ENCODE results near the gene EXOC3L4. TPM values are rescaled to one million over a fixed set of nuclear protein-coding genes. Genes with fewer than 3 reads are reported as not detected.

Gene EXOC3L4
- total RNA-seq, 3 donors from 2014 or later: not detected

DNA sequence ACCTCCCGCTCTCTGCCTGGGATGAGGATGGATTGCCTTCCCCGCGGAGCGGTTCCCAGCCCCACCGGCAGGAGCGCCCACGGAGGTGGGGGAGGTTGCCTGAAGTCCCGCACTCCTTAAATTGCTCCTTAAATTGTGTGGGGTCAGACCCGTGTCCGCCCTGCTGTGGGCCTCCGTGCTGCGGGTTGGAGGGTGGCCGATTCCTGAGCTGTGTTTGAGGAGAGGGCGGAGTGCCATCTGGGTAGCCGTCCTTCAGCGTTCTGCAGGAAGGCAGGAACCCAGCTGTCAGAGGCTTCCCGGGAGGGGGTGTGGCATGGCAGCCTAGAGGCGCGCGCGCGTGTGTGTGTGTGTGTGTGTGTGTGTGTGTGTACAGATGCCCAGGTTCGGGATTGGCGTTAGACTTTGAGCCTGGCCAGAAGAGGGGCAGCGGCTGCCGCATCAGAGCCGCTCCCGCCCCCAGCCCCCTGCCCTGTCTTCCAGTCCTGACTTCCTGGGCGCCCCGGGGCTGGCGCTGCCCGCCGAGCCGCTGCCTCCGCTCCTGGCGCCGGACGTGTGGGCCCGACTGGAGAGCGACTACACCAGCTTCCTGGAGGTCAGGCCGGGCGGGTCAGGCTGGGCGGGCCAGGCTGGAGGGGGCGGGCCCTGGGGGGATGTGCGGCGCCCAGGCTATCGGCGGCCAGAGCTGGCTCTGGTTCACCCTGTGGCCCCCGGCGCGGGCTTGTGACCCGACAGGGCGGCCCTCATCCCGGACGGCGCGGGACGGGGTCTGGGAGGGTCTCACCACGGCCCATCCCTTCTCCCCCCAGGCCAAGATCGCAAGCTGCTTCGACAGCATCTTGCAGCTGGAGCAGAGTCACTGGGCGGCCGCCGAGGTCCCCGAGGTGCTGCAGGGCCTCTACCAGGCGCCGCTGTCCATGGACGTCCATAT, 9.2 kb downstream of the EXOC3L4 start:
- peak overlapping the region; percentile 19 for H3K4me3 Mint-ChIP-seq
- DNase-seq: no peak
- no peak for ATAC-seq
- H3K9me3 Mint-ChIP-seq: no peaks in the 10 kb centered on the region
- no peaks in the 10 kb centered on the region for H3K36me3 Mint-ChIP-seq (ENCODE audit: insufficient read depth)
- peaks cover 53% of the 10 kb centered on the region for H3K27me3 Mint-ChIP-seq (ENCODE audit: low read depth)
- H3K4me1 Mint-ChIP-seq (ENCODE audit: low read depth): peaks cover 8% of the 10 kb centered on the region

DNA sequence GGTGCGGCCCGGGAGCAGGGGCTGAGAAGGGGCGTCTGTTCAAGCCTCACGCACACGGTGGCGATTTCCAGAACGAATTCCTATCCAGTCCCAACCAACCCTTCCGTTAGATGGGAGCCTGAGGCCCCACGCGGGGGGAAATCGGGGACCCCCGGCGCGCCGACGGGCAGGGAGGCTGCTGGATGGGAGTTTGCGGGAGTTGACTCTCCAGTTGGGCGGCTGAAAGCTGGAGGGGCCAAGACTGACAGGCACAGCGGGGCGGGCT, 9.8 kb downstream of the EXOC3L4 start:
- H3K4me3 Mint-ChIP-seq: no peak overlapping the region
- no peak for ATAC-seq
- H3K27me3 Mint-ChIP-seq (ENCODE audit: low read depth): peaks cover 53% of the 10 kb centered on the region
- peaks cover 8% of the 10 kb centered on the region for H3K4me1 Mint-ChIP-seq (ENCODE audit: low read depth)
- no peaks in the 10 kb centered on the region for H3K9me3 Mint-ChIP-seq
- no peak for DNase-seq
- H3K36me3 Mint-ChIP-seq (ENCODE audit: insufficient read depth): no peaks in the 10 kb centered on the region

DNA sequence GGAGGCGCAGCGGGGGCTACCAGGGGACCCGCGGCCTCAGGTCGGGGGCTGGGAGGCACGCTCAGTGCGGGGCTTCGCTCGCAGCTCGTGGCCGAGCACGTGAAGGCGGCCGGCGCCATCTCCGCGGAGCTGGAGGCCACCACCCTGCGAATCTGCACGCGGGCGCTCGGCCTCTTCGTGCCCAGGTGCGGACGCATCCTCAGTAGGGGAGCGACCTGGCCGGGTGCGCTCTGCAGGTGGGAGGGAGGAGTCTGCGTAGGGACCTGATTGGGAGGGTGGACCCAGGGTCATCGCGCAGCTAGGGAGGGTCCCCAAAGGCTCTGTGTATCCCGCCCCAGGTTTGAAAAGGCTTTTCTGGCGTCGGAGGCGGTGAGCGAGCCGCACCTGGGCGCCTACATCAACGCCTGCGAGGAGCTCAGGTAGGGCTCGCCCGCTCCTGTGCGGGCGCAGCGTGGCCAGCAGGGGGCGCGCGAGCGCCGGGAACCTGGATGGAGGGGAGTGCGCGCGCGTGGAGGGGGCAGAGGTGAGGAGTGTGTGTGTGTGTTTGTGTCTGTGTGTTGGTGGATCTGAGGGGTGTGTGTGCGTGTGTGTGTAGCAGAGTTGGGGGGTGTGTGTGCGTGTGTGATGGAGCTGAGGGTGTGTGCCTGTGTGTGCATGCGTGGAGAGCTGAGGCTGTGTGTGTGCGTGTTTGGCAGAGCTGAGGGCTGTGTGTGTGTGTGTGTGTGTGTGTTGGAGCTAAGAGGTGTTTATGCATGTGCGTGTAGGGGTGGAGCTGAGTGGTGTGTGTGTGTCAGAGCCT, 10.3 kb downstream of the EXOC3L4 start:
- Mint-ChIP-seq H3K4me3 (no peak overlapping the region), H3K4me1 (ENCODE audit: low read depth) (peaks cover 8% of the 10 kb centered on the region), H3K9me3 (no peaks in the 10 kb centered on the region), H3K27me3 (ENCODE audit: low read depth) (peaks cover 53% of the 10 kb centered on the region), H3K36me3 (ENCODE audit: insufficient read depth) (no peaks in the 10 kb centered on the region)
- ATAC-seq: peak; percentile 91 to 93
- peak; percentile 74 for DNase-seq

- DNase-seq (no peak), ATAC-seq (no peak)
- Mint-ChIP-seq H3K27me3 (ENCODE audit: low read depth) (peaks cover 54% of the 10 kb centered on the region), H3K36me3 (ENCODE audit: insufficient read depth) (no peaks in the 10 kb centered on the region), H3K9me3 (no peaks in the 10 kb centered on the region), H3K4me1 (ENCODE audit: low read depth) (peaks cover 8% of the 10 kb centered on the region), H3K4me3 (no peak overlapping the region)
These were observed 11.1 kb downstream of the EXOC3L4 start for GRCh38 chr14:103105580-103106150.

- no peak overlapping the region for H3K4me3 Mint-ChIP-seq
- no peak for ATAC-seq
- no peaks in the 10 kb centered on the region for H3K36me3 Mint-ChIP-seq (ENCODE audit: insufficient read depth)
These were observed 12.9 kb downstream of the EXOC3L4 start for GRCh38 chr14:103107455-103107854.

GRCh38 chr14:103107941-103108748, 13.6 kb downstream of the EXOC3L4 start:
- Mint-ChIP-seq H3K27me3 (ENCODE audit: low read depth) (peaks cover 43% of the 10 kb centered on the region), H3K9me3 (no peaks in the 10 kb centered on the region), H3K36me3 (ENCODE audit: insufficient read depth) (no peaks in the 10 kb centered on the region), H3K4me3 (no peak overlapping the region), H3K4me1 (ENCODE audit: low read depth) (peaks cover 8% of the 10 kb centered on the region)
- ATAC-seq (no peak), DNase-seq (no peak)

More at GRCh38 chr14:103107455-103107854, 12.9 kb downstream of the EXOC3L4 start:
- no peaks in the 10 kb centered on the region for H3K9me3 Mint-ChIP-seq
- H3K4me1 Mint-ChIP-seq (ENCODE audit: low read depth): peaks cover 8% of the 10 kb centered on the region
- DNase-seq: no peak
- H3K27me3 Mint-ChIP-seq (ENCODE audit: low read depth): peaks cover 49% of the 10 kb centered on the region

DNA sequence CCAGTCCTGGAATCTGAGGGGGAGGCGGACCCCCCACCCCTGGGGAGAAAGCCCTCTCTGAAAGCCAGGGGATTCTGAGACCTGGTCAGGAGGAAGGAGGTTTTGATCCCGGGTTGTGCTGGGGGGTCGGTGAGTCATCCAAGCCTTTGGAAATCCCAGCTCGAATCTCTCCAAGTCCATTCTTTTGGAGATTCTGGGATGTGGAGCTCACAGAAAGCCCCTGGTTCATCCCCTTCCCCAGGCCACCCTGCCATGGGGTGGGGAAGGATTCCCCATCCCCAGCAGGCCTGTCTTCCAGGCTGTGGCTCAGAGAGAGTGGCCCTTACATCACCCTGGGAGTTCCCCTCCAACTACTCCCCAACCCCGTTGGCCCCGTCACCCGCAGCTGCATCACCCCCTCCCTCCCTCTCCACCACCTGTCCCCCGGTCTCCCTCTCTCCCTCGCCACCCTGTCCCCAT, 14.3 kb downstream of the EXOC3L4 start:
- H3K4me1 Mint-ChIP-seq (ENCODE audit: low read depth): peaks cover 8% of the 10 kb centered on the region
- H3K4me3 Mint-ChIP-seq: no peak overlapping the region
- H3K27me3 Mint-ChIP-seq (ENCODE audit: low read depth): peaks cover 37% of the 10 kb centered on the region
- no peaks in the 10 kb centered on the region for H3K36me3 Mint-ChIP-seq (ENCODE audit: insufficient read depth)
- H3K9me3 Mint-ChIP-seq: no peaks in the 10 kb centered on the region
- ATAC-seq: no peak
- DNase-seq: no peak

DNA sequence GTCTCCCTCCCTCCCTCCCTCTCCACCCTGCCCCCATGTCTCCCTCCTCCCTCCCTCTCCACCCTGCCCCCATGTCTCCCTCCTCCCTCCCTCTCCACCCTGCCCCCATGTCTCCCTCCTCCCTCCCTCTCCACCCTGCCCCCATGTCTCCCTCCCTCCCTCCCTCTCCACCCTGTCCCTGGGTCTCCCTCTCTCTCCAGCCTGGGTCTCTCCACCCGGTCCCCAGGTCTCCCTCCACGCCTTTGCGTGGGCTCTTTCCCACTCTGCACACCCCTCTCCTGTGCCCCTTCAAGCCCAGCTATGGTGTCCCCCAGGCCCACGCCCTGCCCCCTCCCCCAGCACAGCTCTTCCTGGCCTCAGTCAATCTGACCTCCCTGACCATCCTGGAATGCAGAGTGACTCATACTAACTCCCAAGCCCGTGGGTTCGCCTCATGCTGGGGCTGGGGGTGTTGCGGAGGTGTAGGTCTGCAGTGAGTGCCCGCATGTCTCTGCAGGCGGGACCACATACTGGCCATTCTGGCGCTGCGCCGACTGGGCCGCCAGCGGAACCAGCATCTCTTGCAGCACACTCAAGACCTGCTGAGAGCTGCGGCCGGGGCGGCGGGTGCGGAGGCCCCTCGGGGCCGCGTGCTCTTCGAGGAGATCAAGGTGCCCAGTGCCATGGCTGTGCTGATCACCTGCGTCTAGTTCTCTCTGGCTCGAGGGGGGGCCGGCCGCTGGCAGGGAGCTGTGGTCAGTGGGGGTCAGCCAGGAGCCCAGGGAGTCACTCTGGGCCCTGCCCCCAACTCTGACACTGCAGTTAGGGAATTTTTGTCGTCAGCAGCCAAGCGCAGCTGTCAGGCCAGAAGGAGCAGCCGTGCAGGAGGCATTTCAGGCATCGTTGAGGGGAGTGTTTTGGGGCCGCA, 15.3 kb downstream of the EXOC3L4 start:
- DNase-seq: no peak
- Mint-ChIP-seq H3K4me1 (ENCODE audit: low read depth) (peaks cover 11% of the 10 kb centered on the region), H3K4me3 (no peak overlapping the region), H3K27me3 (ENCODE audit: low read depth) (peaks cover 35% of the 10 kb centered on the region), H3K9me3 (no peaks in the 10 kb centered on the region), H3K36me3 (ENCODE audit: insufficient read depth) (no peaks in the 10 kb centered on the region)
- ATAC-seq: no peak

DNA sequence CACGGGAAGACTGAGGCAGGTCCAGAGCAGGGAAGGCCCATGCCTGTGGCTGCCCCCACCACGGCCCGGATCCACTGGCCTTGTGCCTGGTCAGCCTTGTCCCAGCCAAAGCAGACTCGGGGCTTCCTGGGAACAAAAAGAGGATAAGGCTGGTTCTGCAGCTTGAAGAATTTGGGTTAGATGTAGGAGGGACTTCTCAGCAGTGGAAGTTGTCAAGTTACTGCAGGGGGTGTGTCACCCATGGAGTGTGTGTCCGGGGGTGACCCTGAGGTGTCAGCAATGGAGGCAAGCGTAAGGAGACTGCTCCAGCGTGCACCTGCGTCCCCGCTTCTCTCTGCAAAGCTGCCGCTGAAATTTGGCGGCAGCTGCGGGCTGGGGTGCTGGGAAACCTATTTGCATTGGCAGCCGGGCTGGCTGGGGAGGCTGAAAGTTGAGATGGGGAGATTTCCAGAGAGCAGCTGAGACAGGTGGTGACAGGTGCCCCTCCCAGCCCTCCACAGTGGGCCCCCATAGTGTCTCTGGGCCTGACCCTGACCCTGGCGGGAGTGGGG, 16.2 kb downstream of the EXOC3L4 start:
- DNase-seq (no peak), ATAC-seq (no peak)
- peaks cover 8% of the 10 kb centered on the region for H3K4me1 Mint-ChIP-seq (ENCODE audit: low read depth)
- H3K27me3 Mint-ChIP-seq (ENCODE audit: low read depth): peaks cover 25% of the 10 kb centered on the region
- no peaks in the 10 kb centered on the region for H3K9me3 Mint-ChIP-seq
- no peak overlapping the region for H3K4me3 Mint-ChIP-seq
- no peaks in the 10 kb centered on the region for H3K36me3 Mint-ChIP-seq (ENCODE audit: insufficient read depth)

DNA sequence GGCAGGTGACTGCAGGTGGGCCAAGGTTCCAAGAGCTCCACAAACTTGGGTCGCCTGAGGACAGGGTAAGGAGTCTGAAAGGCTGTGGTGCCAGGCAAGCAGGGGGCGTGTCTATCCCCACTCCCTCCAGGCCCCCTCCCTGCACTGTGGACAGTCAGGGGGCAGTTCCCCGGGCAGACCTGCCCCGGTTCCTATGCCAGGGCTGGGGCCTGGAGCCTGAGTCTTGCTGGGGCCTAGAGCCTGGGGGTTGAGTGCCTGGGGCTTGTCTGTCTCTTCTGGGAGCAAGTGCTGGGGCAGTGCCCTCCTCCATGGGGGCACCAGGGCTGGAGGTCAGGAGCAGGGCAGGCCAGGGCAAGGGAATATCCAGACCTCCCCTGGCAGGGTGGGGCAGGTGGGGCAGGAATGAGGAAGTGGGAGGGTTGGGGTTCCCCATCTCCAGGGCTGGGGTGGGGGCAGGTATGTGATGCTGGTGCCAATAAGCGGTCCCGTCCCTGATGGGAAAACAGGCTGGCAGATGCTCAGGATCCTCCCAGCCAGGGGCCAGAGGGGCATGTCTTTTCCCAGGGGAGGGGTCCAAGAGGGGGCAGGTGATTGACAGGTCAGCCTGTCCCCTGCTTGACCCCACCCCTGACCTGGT, 16.8 kb downstream of the EXOC3L4 start:
- no peak for ATAC-seq
- Mint-ChIP-seq H3K36me3 (ENCODE audit: insufficient read depth) (no peaks in the 10 kb centered on the region), H3K27me3 (ENCODE audit: low read depth) (peaks cover 20% of the 10 kb centered on the region), H3K4me3 (no peak overlapping the region), H3K4me1 (ENCODE audit: low read depth) (peaks cover 7% of the 10 kb centered on the region), H3K9me3 (no peaks in the 10 kb centered on the region)
- no peak for DNase-seq

DNA sequence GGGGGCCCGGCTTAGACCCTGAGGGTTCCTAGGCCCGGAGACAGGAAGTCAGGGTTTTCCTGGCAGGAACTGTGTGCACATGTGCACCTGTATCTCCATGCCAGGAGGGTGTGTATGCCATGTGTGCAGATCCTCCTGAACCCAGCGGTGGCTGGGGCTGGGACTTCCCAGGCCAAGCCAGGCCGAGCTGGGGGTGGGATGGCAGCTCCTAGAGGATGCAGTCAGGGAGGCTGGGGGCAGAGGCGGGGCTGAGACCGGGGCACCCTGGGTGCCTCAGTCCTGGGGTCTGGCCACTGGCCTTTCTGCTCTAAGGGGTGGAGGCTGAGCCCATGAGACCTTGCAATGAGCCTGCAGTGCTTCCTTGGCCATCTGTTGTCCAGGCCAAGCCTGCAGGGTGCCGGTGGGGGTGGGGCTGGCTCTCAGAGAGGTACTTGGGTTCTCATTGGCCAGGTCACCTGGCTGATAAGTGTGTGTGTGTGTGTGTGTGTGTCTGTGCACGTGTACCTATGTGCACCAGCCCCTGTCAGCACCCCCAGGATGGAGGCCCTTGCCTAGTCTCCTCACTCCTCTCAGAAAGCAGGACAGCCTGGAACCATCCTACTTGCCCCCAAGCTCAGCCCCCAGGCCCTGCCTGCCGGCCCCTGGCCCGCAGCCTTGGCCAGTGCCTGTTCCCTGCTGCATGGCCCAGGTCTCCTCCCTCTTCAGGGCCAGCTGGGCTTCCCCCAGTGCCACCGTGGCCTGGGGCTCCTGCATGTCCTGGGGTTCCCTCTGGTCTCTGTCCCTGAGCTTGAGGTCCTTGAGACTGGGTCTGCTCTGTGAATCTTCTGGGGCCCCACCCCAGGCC, 18.1 kb downstream of the EXOC3L4 start:
- Mint-ChIP-seq H3K9me3 (no peaks in the 10 kb centered on the region), H3K4me1 (ENCODE audit: low read depth) (peaks cover 7% of the 10 kb centered on the region), H3K36me3 (ENCODE audit: insufficient read depth) (no peaks in the 10 kb centered on the region), H3K27me3 (ENCODE audit: low read depth) (peaks cover 18% of the 10 kb centered on the region), H3K4me3 (no peak overlapping the region)
- ATAC-seq (no peak), DNase-seq (no peak)

DNA sequence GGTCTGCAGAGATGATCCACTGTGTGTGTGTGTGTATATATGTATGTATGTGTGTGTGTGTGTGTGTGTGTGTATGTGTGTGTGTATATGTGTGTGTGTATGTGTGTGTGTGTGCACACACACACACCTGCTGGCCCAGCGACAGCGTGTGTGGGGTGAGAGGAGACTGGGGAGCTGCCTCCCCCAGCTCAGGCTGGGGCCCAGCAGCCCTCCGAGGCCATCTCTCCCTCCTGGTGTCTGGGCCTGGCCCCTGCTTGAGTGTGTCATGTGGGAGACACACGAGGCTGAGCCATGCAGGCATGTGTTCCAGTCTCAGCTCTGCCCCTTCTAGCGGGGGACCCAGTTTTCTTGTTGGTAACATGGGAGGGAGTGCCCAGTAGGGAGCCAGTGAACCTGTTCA, 18.8 kb downstream of the EXOC3L4 start:
- ATAC-seq: no peak
- H3K4me1 Mint-ChIP-seq (ENCODE audit: low read depth): peaks cover 7% of the 10 kb centered on the region
- DNase-seq: no peak
- no peak overlapping the region for H3K4me3 Mint-ChIP-seq
- H3K9me3 Mint-ChIP-seq: no peaks in the 10 kb centered on the region
- H3K27me3 Mint-ChIP-seq (ENCODE audit: low read depth): peaks cover 14% of the 10 kb centered on the region
- no peaks in the 10 kb centered on the region for H3K36me3 Mint-ChIP-seq (ENCODE audit: insufficient read depth)

Data from activated T-cell treated with anti-CD3 and anti-CD28 coated beads, Interleukin-2, amount 50 U/mL, for 4 hours (primary cell).